ENCODE measurements around the gene MIGA2.

DNA sequence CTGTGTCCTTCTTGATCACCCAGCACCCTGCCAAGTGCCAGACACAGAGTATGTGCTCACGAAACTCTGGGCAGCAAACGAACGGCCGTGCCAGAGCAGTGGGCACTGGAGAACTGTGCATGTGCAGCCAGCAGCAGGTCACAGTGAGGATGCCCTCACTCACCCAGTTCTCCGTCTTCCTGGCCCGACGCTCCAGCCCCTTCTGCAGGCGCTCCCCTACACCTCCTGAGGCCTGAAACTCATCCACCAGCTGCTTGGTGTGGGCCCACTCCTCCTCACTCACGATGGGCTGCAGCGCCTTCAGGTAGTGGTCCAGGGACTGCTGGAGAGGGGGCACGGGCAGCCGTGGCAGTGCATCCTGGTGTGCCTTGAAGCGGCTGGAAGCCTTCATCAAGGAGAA lies 71.2 kb downstream of the MIGA2 start:
- TF ChIP-seq POLR2AphosphoS5 (IDR thresholded peaks at IDR 0.05; ENCODE audit: borderline replicate concordance, low read depth, low read length) (no peak), EZH2 (IDR thresholded peaks at IDR 0.05) (no peak)

Data from SK-N-MC (cell line).